ENCODE measurements around the gene FYTTD1.
A peak's percentile ranks its signal among the peaks of the same experiment; 100 is the strongest.

FYTTD1 gene

GRCh38 chr3:197737749-197738462 is 11.8 kb upstream of the FYTTD1 start:
- no peak for DNase-seq (ENCODE audit: low read depth in 2 of 2)

GRCh38 chr3:197742787-197743186 is 6.9 kb upstream of the FYTTD1 start:
- no peak for DNase-seq (ENCODE audit: low read depth in 2 of 2)

DNA sequence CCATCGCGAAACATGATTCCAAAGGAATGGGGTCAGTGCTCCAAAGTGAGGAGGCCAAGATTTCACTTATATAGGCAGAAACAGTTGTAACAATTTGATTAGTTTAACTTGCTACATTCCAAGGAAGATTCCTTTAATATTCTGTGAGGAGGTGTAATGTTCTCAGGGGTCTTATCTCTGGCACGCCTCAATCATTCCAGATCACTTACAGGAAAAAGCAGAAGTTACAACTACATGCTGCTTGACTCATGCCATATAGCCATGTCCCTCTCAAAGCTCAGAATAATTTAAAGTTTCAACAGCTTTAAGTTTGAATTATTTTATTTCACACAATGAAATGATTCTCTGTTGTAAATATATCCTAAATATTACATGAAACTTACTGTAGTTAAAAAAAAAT is 3.5 kb upstream of the FYTTD1 start:
- no peak for DNase-seq (ENCODE audit: low read depth in 2 of 2)

DNA sequence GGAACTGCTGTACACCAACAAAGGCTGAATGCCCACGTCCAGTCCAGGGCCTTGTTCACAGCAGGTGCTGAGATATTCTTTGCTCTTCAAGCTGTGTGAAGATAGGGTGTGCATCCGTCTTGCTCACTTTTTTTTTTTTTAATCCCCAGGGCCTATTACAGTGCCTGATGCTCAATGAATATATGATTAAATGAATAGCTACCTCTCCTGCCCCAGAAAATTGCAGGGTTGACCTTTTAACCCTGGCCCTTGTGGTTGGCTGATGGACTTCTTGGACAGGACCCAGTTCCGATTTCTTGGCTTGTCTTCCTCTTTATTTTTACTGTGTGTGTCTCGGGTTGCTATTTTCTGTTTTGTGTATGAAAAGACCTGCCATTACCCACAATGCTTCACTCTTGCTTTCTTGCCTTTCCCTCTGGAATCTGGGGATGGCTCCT is 2.9 kb upstream of the FYTTD1 start:
- no peak for DNase-seq (ENCODE audit: low read depth in 2 of 2)

- no peak for DNase-seq (ENCODE audit: low read depth in 2 of 2)
Observed at GRCh38 chr3:197748597-197749314, 927 bp upstream of the FYTTD1 start.

DNA sequence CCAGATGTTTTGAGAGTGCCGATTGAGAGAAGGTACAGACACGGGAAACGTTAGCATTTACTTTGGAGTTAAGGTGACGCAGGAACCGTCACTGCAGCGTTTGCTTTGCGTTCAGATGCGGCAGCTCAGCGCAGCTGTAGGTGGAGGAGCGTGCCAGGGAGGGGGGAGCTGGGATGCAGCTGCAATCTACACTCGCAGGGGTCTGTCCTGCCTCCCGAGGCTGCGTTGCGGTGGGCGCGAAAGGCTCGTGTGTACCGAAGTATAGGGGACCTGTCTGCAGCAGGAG is 425 bp upstream of the FYTTD1 start:
- DNase-seq (ENCODE audit: low read depth in 2 of 2), result peak; percentile 29 to 45

- DNase-seq (ENCODE audit: low read depth in 2 of 2), result peak in 1 of 2 donors; percentile 12
Observed at GRCh38 chr3:197750396-197750831, 731 bp downstream of the FYTTD1 start.

DNA sequence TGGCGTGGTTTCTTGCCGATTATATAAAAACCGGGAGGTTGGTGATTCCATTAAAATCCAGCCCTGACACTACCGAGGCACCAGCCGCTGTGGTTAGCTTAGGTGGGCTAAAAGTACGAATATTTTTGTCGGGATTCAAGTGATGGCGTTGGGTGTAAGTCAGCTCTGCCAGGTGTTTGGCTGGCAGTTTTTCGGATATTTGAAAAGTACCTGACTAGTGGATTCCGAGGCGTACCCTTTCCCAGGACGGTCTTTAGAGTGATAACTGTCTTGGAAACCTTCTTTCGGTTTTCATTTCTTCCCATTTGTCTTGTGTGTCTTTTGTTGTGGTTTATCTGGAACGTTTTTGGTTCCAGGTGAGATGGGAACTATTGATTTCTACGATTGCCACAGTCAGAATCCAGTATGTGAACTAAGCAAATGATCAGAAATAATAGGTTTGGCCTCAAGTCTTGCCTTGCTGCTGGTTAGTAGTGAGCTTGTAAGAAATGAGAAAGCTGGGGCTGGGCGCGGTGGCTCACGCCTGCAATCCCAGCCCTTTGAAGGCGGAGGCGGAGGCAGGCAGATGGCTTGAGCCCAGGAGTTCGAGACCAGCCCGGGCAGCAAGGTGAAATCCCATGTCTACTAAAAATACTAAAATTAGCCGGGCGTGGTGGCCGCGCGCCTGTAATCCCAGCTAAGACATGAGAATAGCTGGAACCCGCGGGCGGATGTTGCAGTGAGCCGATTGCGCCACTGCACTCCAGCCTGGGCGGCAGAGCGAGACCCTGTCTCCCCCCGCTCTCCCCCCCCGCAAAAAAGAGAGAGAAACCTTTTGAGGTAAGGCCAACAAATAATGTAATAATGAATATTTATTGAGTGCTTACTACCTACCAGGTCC is 1.4 kb downstream of the FYTTD1 start:
- DNase-seq (ENCODE audit: low read depth in 2 of 2), result peak in 1 of 2 donors; percentile 14

DNA sequence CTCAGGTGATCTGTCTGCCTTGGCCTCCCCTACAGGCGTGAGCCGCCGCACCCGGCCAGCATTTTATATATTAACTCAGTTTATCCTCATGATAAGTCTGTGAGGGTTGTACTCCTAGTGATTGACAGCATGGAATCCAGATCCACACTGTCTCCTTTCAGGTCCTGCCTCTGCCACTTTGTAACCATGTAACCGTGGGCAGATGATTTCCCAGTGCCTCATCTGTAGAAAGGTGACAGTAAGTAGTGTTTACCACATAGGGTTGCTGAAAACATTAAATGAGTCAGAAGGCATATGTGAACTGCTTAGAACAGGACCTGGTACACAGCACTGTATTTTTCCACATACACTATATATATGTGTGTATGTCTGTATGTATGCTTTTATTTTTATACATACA is 2.4 kb downstream of the FYTTD1 start:
- peak in 1 of 2 donors; percentile 32 for DNase-seq (ENCODE audit: low read depth in 2 of 2)

GRCh38 chr3:197753263-197753662 is 3.6 kb downstream of the FYTTD1 start:
- no peak for DNase-seq (ENCODE audit: low read depth in 2 of 2)

DNA sequence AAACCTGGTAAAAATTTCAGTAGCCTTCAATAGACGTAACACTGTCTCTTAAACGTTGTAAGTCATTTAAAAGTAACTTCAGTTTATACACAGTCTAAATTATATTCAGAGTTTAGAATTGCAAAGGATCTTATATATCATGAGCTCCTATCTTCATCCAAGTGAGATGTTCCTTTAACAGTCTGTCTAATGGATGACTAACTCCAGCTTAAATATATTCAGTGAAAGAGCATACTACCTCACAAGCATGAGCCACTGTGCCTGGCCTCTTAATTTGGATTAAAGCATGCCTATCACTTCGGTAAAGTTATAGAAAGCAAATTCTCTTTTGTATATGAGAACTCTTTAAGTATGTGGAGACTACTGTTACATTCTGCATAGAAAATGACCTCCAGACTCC is 7.0 kb downstream of the FYTTD1 start:
- DNase-seq (ENCODE audit: low read depth in 2 of 2), result no peak

DNA sequence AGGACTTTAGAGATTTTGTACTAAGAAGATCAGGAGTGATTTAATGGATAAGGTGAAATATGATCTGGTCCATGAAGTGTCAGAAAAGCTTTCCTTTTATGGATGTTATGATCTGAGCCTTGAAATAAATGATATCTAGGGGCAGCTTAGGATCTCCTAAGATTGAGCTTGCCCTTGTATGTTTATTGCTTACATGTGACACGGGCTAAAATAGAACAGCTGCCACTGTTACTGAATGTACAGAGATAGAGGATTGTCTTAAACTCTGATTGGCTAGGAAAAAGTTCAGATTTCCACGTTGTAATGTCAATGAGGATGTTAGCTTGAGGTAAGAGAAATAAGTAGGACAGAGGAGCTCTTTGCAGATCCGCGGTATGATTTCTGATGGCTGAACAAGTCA is 8.8 kb downstream of the FYTTD1 start:
- DNase-seq (ENCODE audit: low read depth in 2 of 2), result no peak

DNA sequence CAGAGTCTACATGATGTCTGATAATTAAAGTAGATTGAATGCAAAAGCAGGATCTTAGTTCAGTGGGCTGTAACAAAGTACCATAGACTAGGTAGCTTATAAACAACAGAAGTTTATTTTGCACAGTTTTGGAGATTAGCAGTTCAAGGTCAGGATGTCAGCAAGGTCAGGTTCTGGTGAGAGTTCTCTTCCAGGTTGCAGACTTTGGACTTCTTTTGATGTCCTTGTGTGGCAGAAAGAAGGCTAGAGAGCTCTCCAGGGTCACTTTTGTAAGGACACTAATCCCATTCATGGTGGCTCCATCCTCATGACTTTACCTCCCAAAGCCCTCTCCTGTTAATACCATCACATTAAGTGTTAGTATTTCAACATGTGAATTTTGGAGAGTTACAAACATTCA is 12.1 kb downstream of the FYTTD1 start:
- DNase-seq (ENCODE audit: low read depth in 2 of 2), result no peak

DNA sequence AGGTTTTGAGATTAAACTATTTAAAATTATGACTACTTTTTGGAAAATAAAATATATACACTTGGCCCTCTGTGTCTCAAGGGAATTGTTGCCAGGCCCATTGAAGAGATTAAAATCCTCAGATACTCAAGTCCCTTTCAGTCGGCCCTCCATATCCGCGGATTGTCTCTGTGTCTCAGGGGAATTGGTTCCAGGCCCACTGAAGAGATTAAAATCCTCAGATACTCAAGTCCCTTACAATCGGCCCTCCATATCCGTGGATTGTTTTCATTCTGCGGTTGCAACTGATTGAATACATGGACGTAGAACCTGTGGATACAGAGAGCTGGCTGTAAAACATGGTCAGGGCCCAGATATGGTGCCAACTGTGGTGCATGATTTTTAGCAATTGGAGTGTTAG is 25.6 kb downstream of the FYTTD1 start:
- DNase-seq (ENCODE audit: low read depth in 2 of 2), result no peak

DNA sequence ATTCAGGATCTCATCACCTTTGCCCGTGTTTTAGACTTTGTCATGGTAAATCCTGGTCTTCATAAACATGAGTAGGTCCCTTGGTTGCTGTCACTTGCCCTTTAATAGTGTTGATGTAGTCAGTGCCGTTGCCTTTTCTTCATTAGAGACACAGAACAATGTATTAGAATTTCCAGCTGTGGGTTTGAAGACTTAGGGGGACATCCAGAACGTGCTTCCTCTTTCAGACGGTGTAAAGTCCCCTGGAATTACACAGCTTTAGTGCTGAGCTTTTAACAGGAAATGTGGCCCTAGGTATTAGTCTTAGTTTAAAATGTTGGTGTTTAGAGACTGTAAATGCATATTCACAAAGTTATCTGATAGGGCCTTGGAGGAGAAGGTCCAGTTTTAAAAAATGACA is 32.5 kb downstream of the FYTTD1 start:
- no peak for DNase-seq (ENCODE audit: low read depth in 2 of 2)

DNA sequence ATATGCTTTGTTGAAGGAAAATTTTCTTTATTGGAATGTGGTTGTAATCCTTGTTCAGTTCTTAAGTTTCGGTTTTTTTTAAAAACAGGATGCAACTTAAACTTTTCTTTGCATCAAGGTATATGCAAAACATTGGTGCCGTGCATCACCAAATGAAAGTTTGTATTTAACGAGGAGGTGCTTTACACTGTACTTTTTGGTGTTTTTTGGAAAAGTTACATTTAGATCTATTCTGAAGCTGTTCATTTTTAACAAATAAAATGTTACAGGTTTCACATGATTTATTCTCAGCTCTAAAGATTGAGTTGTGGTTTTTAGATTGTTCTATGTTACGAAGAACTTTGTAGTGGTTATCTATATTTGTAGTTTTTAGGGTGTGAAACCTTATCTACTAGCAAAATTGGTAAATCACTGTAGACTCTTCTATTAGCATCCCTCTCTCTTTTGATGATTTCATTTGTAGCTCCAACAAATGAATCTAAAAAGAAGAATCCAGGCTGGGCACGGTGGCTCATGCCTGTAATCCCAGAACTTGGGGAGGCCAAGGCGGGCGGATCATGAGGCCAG is 34.4 kb downstream of the FYTTD1 start:
- no peak for DNase-seq (ENCODE audit: low read depth in 2 of 2)

- no peak for DNase-seq (ENCODE audit: low read depth in 2 of 2)
Observed at GRCh38 chr3:197787412-197787811, 37.7 kb downstream of the FYTTD1 start.

DNA sequence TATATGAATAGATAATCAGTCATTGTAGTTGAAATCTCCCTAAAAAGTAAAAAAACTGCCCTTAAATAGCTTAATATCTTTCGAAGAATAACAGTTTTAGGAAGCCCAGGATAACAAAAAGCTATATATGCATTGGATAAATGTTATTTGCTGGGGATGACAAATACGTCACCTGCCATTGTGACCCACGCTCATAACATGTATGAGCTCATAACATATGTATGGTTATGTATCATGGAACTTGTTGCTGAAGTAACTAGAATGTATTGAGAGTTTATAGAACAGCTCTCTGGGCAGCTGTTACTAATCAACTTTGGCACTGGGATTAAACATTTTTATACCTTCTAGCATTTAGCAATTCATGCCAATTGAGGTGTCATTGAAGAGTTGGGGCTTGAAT is 39.6 kb downstream of the FYTTD1 start:
- DNase-seq (ENCODE audit: low read depth in 2 of 2), result no peak

DNA sequence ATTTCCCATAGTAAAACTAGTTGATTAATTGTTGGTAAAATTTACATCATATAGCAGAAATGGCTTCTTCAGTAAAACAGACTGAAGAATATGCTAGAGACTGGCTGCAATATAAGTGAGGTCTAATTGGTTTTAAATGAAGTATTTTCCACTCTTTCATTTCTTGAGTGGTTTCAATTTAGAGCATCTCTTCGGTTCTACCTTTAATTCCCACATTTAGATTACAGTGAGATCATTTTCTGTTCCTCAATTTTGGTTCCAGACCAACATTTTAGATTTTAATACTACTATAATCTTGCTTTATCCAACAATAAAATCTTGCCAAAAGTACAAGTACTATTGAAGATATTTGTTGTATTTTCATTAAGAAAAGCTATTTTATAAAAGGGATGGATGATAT is 40.4 kb downstream of the FYTTD1 start:
- DNase-seq (ENCODE audit: low read depth in 2 of 2), result no peak

GRCh38 chr3:197791113-197791891 is 41.6 kb downstream of the FYTTD1 start, which contains the start of gene LRCH3:
TSS of gene LRCH3 (plus strand) at chr3:197791254. CDS start at chr3:197791279, 25 bp downstream.
- peak; percentile 64 to 76 for DNase-seq (ENCODE audit: low read depth in 2 of 2)

DNA sequence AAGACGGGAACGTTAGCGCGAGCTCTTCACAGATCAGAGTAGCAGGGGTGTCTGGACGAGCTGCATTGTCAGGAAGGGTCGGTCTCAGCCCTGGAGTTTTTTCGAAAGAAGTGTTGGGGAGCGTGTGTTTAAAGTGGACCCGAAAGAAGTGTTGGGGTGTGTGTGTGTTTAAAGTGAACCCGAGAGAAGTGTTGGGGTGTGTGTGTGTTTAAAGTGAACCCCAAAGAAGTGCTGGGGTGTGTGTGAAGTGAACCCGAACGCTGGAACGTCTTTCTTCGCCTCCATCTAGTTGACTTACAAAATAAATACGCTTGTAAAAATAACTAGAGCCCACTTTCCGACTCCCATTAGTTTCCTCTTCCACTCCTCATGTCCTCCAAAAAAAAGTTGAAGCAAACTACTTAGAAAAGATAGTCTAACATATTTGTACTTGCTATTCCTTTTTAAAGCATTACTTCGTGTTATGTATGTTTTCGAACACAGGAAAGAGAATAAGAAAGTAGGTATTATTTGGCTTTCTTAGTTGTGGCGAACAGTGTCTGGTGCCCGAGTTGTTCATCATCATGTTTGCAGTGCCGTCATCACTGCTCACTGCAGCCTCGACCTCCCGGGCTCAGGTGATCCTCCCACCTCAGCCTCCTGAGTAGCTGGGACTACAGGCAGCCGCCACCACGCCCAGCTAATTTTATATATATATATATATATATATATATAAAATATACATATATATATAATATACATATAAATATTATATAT is 42.4 kb downstream of the FYTTD1 start:
- peak in 1 of 2 donors; percentile 28 for DNase-seq (ENCODE audit: low read depth in 2 of 2)
